ENCODE results near the gene ATP5F1B. TPM values are rescaled to one million over a fixed set of nuclear protein-coding genes. Genes with fewer than 3 reads are reported as not detected.

The ATP5F1B gene
- total and polyA plus RNA-seq, 9 of the 15 experiments (the other 6 are each of a cell fraction or from before 2014, with no cell fraction given): 908 to 3,125 (median 1,482) TPM

DNA sequence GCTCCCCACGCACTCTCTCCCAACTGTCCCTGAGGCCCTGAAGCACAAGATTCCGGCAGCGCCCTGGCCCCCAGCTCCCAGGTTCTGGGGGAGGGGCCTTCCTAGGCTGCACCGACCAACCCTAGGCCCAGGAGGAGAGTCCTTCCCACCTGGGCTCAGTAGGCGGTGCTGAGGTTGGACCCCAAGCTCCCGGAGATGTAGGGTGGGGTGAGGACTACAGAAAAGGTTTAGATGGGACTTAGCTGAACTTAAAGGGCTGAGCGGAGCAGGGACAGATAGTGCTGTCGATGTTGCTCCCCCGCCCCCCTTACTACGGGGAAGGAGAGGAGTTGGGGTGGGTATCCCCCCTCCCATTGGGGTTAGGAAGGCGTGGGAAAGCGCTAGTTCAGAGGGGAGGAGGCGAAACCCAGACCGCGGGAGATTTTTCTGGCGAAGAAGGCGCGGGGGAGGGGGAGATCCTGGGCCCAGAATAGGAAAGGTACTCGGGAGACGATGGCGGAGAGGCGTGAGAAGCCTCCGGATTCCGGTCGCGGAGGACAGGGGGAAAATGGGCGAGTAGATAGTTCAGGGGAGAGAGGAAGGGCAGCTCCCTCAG, 11.4 kb downstream of the ATP5F1B start (continued):
- no peak for TF ChIP-seq ZNF592 (IDR thresholded peaks at IDR 0.05)
- TF ChIP-seq KDM1A (IDR thresholded peaks at IDR 0.05): 0 out of 4 replicates have a peak, but pooled peaks of 1 of the 2 experiments have one; percentile 46
- no peak for TF ChIP-seq MAFF (IDR thresholded peaks at IDR 0.05; ENCODE audit: low read length)
- no peak for TF ChIP-seq ARHGAP35 (IDR thresholded peaks at IDR 0.05; ENCODE audit: partially characterized antibody)
- TF ChIP-seq TGIF2 (CRISPR knock-in tag; IDR thresholded peaks at IDR 0.05): 0 out of 2 replicates have a peak, but pooled peaks have one; percentile 32
- TF ChIP-seq MXD1 (CRISPR knock-in tag; IDR thresholded peaks at IDR 0.05; ENCODE audit: borderline replicate concordance, poor library complexity, severe bottlenecking): no peak
- TF ChIP-seq STAT5B (CRISPR knock-in tag; IDR thresholded peaks at IDR 0.05): no peak
- no peak for TF ChIP-seq PYGO2 (tag; IDR thresholded peaks at IDR 0.05)
- TF ChIP-seq ZNF197 (CRISPR knock-in tag; IDR thresholded peaks at IDR 0.05; ENCODE audit: low read depth): no peak
- 0 out of 4 replicates have a peak, but pooled peaks of 1 of the 2 experiments have one; percentile 50 for TF ChIP-seq UBTF (IDR thresholded peaks at IDR 0.05; ENCODE audit: borderline replicate concordance in 1 of 2, low read depth in 2 of 2, low read length in 2 of 2)
- TF ChIP-seq ZEB2 (IDR thresholded peaks at IDR 0.05): peak; percentile 51; the same call in 1 of the 2 replicates
- 0 out of 4 replicates have a peak, but pooled peaks of 1 of the 2 experiments have one; percentile 3 for TF ChIP-seq RCOR1 (IDR thresholded peaks at IDR 0.05; ENCODE audit: borderline replicate concordance in 1 of 2, low read depth in 2 of 2, low read length in 2 of 2)
- TF ChIP-seq ZNF785 (CRISPR knock-in tag; IDR thresholded peaks at IDR 0.05): no peak
- peak in 1 of 3 experiments; percentile 9 for TF ChIP-seq YY1 (IDR thresholded peaks at IDR 0.05; ENCODE audit: borderline replicate concordance in 1 of 3, control insufficient read depth in 1 of 3, extremely low read depth in 1 of 3, insufficient read depth in 3 of 3, insufficient read length in 1 of 3, insufficient replicate concordance in 2 of 3, low read depth in 1 of 3, low read length in 2 of 3)
- TF ChIP-seq GTF2E2 (tag; IDR thresholded peaks at IDR 0.05): no peak
- no peak for TF ChIP-seq FIP1L1 (IDR thresholded peaks at IDR 0.05; ENCODE audit: low read depth, low read length, poor library complexity, severe bottlenecking)
- TF ChIP-seq NELFE (IDR thresholded peaks at IDR 0.05; ENCODE audit: insufficient read depth, insufficient read length): no peak
- TF ChIP-seq FOXJ3 (CRISPR knock-in tag; IDR thresholded peaks at IDR 0.05): no peak
- no peak for TF ChIP-seq MAFK (IDR thresholded peaks at IDR 0.05; ENCODE audit: low read length)
- TF ChIP-seq ZBTB7A (IDR thresholded peaks at IDR 0.05; ENCODE audit: borderline replicate concordance, control insufficient read depth, low read depth, low read length): peak; percentile 62; the same call in 1 of the 2 replicates
